BJ (cell line): ENCODE data around the gene TSPAN7. TPM values are rescaled to one million over a fixed set of nuclear protein-coding genes. Genes with fewer than 3 reads are reported as not detected.

ENCODE experiments used
- CTCF ChIA-PET: fragments of 350-600 bp; formaldehyde crosslinking; extraction: SDS; loops from one replicate; lab custom pipeline; 2021; ENCODE audit warnings: antibody characterized with exemption, inconsistent platforms; lab: Yijun Ruan, JAX
- POLR2A ChIA-PET: fragments of 300-600 bp; sonication (Branson Sonifier 250); formaldehyde crosslinking; extraction: SDS; loops from one replicate; lab custom pipeline; 2021; ENCODE audit warnings: antibody characterized with exemption; lab: Charles Lee
- DNase-seq: peaks from one replicate; pipeline ENCODE4 v3.0.0-alpha.2; 2011; ENCODE audit warnings: low read depth
- H3K27me3 ChIP-seq: 2 replicates; pipeline ENCODE4 v1.6.0; 2011; ENCODE audit warnings: low read length; ENCODE audit not compliant: control insufficient read depth, insufficient read depth
- H3K36me3 ChIP-seq: 2 replicates; pipeline ENCODE4 v1.5.1; 2011; ENCODE audit warnings: low read length; ENCODE audit not compliant: control insufficient read depth, insufficient read depth
- H3K4me3 ChIP-seq: 2 replicates; pipeline ENCODE4 v1.5.1; 2011; ENCODE audit warnings: low read depth, mild to moderate bottlenecking, control low read depth, low read length
- CTCF ChIP-seq: IDR thresholded peaks from 2 replicates; pipeline ENCODE4 v1.5.1; 2011; ENCODE audit warnings: low read depth, mild to moderate bottlenecking, control low read depth, inconsistent platforms, low read length, moderate library complexity; ENCODE audit not compliant: insufficient read depth
- polyA minus RNA-seq: library from RNA; depleted of rRNA, polyadenylated mRNA; stranded (reverse); fragments of >200 nt; gene quantifications from 2 replicates; pipeline ENCODE4 v1.2.3, GENCODE V29; 2011; rRNA and poly(A)+ RNA removed
- polyA plus RNA-seq: library from polyadenylated mRNA; depleted of rRNA; stranded (reverse); fragments of >200 nt; gene quantifications from 2 replicates; pipeline ENCODE4 v1.2.3, GENCODE V29; 2011; rRNA removed

TSPAN7 gene
- not detected in 2 replicates for polyA plus RNA-seq
- polyA minus RNA-seq, result not detected in 2 replicates

- DNase-seq, result no peak
- H3K27me3 ChIP-seq, result peaks cover 2% of the 10 kb centered on the region; the same call in 1 of the 2 replicates
- TF ChIP-seq CTCF, result no peak
- ChIA-PET POLR2A (no interaction called here), CTCF (no interaction called here)
- peak within 1 kb of the TSS; percentile 43 for H3K4me3 ChIP-seq
- H3K36me3 ChIP-seq, result no peaks in the 10 kb centered on the region
Observed at GRCh38 chrX:38561126-38561868, at the start of gene TSPAN7. Gene TSPAN7 (plus strand): TSS chrX:38561542. CDS start chrX:38561547, 5 bp downstream.

GRCh38 chrX:38513112-38513742 lies 48.1 kb upstream of the TSPAN7 start:
- CTCF ChIA-PET, result no interaction called here
- TF ChIP-seq CTCF, result no peak
- DNase-seq, result no peak
- POLR2A ChIA-PET, result no interaction called here
- H3K4me3 ChIP-seq, result no peak overlapping the region
- H3K27me3 ChIP-seq, result no peaks in the 10 kb centered on the region
- H3K36me3 ChIP-seq, result no peaks in the 10 kb centered on the region

GRCh38 chrX:38514016-38514854 lies 47.1 kb upstream of the TSPAN7 start:
- no peak for TF ChIP-seq CTCF
- Histone ChIP-seq H3K4me3 (no peak overlapping the region), H3K27me3 (no peaks in the 10 kb centered on the region), H3K36me3 (no peaks in the 10 kb centered on the region)
- DNase-seq, result no peak
- ChIA-PET CTCF (no interaction called here), POLR2A (no interaction called here)

- no peaks in the 10 kb centered on the region for H3K36me3 ChIP-seq
- no peak overlapping the region for H3K4me3 ChIP-seq
- no peak for DNase-seq
- ChIA-PET POLR2A (no interaction called here), CTCF (no interaction called here)
- no peak for TF ChIP-seq CTCF
- no peaks in the 10 kb centered on the region for H3K27me3 ChIP-seq
Observed at GRCh38 chrX:38515291-38515690, 46.1 kb upstream of the TSPAN7 start.
